Measurements from ENCODE around the gene MRPL18.

- TF ChIP-seq CTCF (IDR thresholded peaks at IDR 0.05; ENCODE audit: borderline replicate concordance, extremely low read depth, low read length, poor library complexity, severe bottlenecking) (no peak), EZH2 (IDR thresholded peaks at IDR 0.05; ENCODE audit: borderline replicate concordance, low read depth, low read length, severe bottlenecking) (no peak)
Measured at GRCh38 chr6:159742165-159742564, 48.1 kb upstream of the MRPL18 start.

Data from DND-41 (cell line).